ENCODE results near the gene RANBP17. TPM values are rescaled to one million over a fixed set of nuclear protein-coding genes. Genes with fewer than 3 reads are reported as not detected.

Gene RANBP17
- total RNA-seq, 2 experiments from 2014 or later = not detected

GRCh38 chr5:171313481-171314206 lies 451.8 kb downstream of the RANBP17 start:
- no peaks in the 10 kb centered on the region for H3K9me3 Mint-ChIP-seq
- H3K27me3 Mint-ChIP-seq (ENCODE audit: low read depth) = peaks cover 63% of the 10 kb centered on the region
- intact Hi-C loops (cut with micrococcal nuclease) = no loop called here
- peaks cover 2% of the 10 kb centered on the region for H3K36me3 Mint-ChIP-seq (ENCODE audit: low read depth)
- DNase-seq = no peak
- H3K4me1 Mint-ChIP-seq (ENCODE audit: low read depth) = peaks cover 27% of the 10 kb centered on the region
- H3K4me3 Mint-ChIP-seq = no peak overlapping the region
- no peak overlapping the region for H3K27ac Mint-ChIP-seq
- CTCF ChIA-PET = no interaction called here

GRCh38 chr5:171314728-171315385 lies 453.0 kb downstream of the RANBP17 start:
- H3K27me3 Mint-ChIP-seq (ENCODE audit: low read depth) = peaks cover 67% of the 10 kb centered on the region
- intact Hi-C loops (cut with micrococcal nuclease) = loop anchor here (5.0 kb wide), 1 partner anchor 1927 kb away; no protein-coding TSS in a partner anchor
- no peaks in the 10 kb centered on the region for H3K9me3 Mint-ChIP-seq
- H3K27ac Mint-ChIP-seq = no peak overlapping the region
- no peak for DNase-seq
- peaks cover 25% of the 10 kb centered on the region for H3K4me1 Mint-ChIP-seq (ENCODE audit: low read depth)
- H3K36me3 Mint-ChIP-seq (ENCODE audit: low read depth) = peaks cover 2% of the 10 kb centered on the region
- CTCF ChIA-PET = no interaction called here
- H3K4me3 Mint-ChIP-seq = no peak overlapping the region

- Mint-ChIP-seq H3K27me3 (ENCODE audit: low read depth) (peaks cover 67% of the 10 kb centered on the region), H3K36me3 (ENCODE audit: low read depth) (peaks cover 2% of the 10 kb centered on the region), H3K9me3 (no peaks in the 10 kb centered on the region), H3K4me3 (no peak overlapping the region), H3K27ac (no peak overlapping the region), H3K4me1 (ENCODE audit: low read depth) (peaks cover 24% of the 10 kb centered on the region)
- CTCF ChIA-PET = no interaction called here
- intact Hi-C loops (cut with micrococcal nuclease) = loop anchor here (5.0 kb wide), 1 partner anchor 1927 kb away; no protein-coding TSS in a partner anchor
- no peak for DNase-seq
These were observed 453.6 kb downstream of the RANBP17 start for GRCh38 chr5:171315386-171315891.

GRCh38 chr5:171315925-171316257 lies 454.1 kb downstream of the RANBP17 start:
- peaks cover 65% of the 10 kb centered on the region for H3K27me3 Mint-ChIP-seq (ENCODE audit: low read depth)
- H3K27ac Mint-ChIP-seq = no peak overlapping the region
- intact Hi-C loops (cut with micrococcal nuclease) = loop anchor here (5.0 kb wide), 1 partner anchor 1926 kb away; no protein-coding TSS in a partner anchor
- no peak for DNase-seq
- peaks cover 2% of the 10 kb centered on the region for H3K36me3 Mint-ChIP-seq (ENCODE audit: low read depth)
- peaks cover 20% of the 10 kb centered on the region for H3K4me1 Mint-ChIP-seq (ENCODE audit: low read depth)
- CTCF ChIA-PET = no interaction called here
- no peak overlapping the region for H3K4me3 Mint-ChIP-seq
- no peaks in the 10 kb centered on the region for H3K9me3 Mint-ChIP-seq

- Mint-ChIP-seq H3K4me1 (ENCODE audit: low read depth) (peaks cover 18% of the 10 kb centered on the region), H3K27me3 (ENCODE audit: low read depth) (peaks cover 68% of the 10 kb centered on the region), H3K4me3 (no peak overlapping the region), H3K36me3 (ENCODE audit: low read depth) (peaks cover 2% of the 10 kb centered on the region), H3K9me3 (no peaks in the 10 kb centered on the region), H3K27ac (no peak overlapping the region)
- intact Hi-C loops (cut with micrococcal nuclease) = loop anchor here (5.0 kb wide), 1 partner anchor 1926 kb away; no protein-coding TSS in a partner anchor
- CTCF ChIA-PET = no interaction called here
- no peak for DNase-seq
These were observed 454.7 kb downstream of the RANBP17 start for GRCh38 chr5:171316258-171317121.

GRCh38 chr5:171317230-171317629 lies 455.4 kb downstream of the RANBP17 start:
- no peak overlapping the region for H3K4me3 Mint-ChIP-seq
- DNase-seq = no peak
- H3K27me3 Mint-ChIP-seq (ENCODE audit: low read depth) = peaks cover 75% of the 10 kb centered on the region
- peaks cover 2% of the 10 kb centered on the region for H3K36me3 Mint-ChIP-seq (ENCODE audit: low read depth)
- intact Hi-C loops (cut with micrococcal nuclease) = loop anchor here (5.0 kb wide), 1 partner anchor 1925 kb away; no protein-coding TSS in a partner anchor
- CTCF ChIA-PET = no interaction called here
- H3K4me1 Mint-ChIP-seq (ENCODE audit: low read depth) = peaks cover 18% of the 10 kb centered on the region
- H3K9me3 Mint-ChIP-seq = no peaks in the 10 kb centered on the region
- no peak overlapping the region for H3K27ac Mint-ChIP-seq

GRCh38 chr5:171318026-171318425 lies 456.2 kb downstream of the RANBP17 start:
- CTCF ChIA-PET = interaction anchor here (0.6 to 1.4 kb wide), 2 partner anchors 22 to 24 kb away, joined by 3 read pairs; no protein-coding TSS in a partner anchor
- Mint-ChIP-seq H3K27me3 (ENCODE audit: low read depth) (peaks cover 72% of the 10 kb centered on the region), H3K27ac (no peak overlapping the region), H3K9me3 (no peaks in the 10 kb centered on the region), H3K36me3 (ENCODE audit: low read depth) (no peaks in the 10 kb centered on the region), H3K4me1 (ENCODE audit: low read depth) (peaks cover 11% of the 10 kb centered on the region), H3K4me3 (no peak overlapping the region)
- no peak for DNase-seq
- intact Hi-C loops (cut with micrococcal nuclease) = loop anchor here (5.0 kb wide), 1 partner anchor 1924 kb away; no protein-coding TSS in a partner anchor

- Mint-ChIP-seq H3K27me3 (ENCODE audit: low read depth) (peaks cover 71% of the 10 kb centered on the region), H3K36me3 (ENCODE audit: low read depth) (no peaks in the 10 kb centered on the region), H3K4me1 (ENCODE audit: low read depth) (no peaks in the 10 kb centered on the region), H3K4me3 (no peak overlapping the region), H3K9me3 (no peaks in the 10 kb centered on the region), H3K27ac (no peak overlapping the region)
- DNase-seq = no peak
- CTCF ChIA-PET = no interaction called here
- intact Hi-C loops (cut with micrococcal nuclease) = no loop called here
These were observed 459.6 kb downstream of the RANBP17 start for GRCh38 chr5:171321447-171321846.

- Mint-ChIP-seq H3K27ac (no peak overlapping the region), H3K27me3 (ENCODE audit: low read depth) (peaks cover 61% of the 10 kb centered on the region), H3K4me1 (ENCODE audit: low read depth) (no peaks in the 10 kb centered on the region), H3K36me3 (ENCODE audit: low read depth) (no peaks in the 10 kb centered on the region), H3K4me3 (no peak overlapping the region), H3K9me3 (no peaks in the 10 kb centered on the region)
- intact Hi-C loops (cut with micrococcal nuclease) = no loop called here
- no peak for DNase-seq
- CTCF ChIA-PET = interaction anchor here (0.8 to 1.5 kb wide), 2 partner anchors 10 to 15 kb away, joined by 3 read pairs; no protein-coding TSS in a partner anchor
These were observed 460.7 kb downstream of the RANBP17 start for GRCh38 chr5:171322527-171322926.

GRCh38 chr5:171323007-171323406 lies 461.2 kb downstream of the RANBP17 start:
- Mint-ChIP-seq H3K4me3 (no peak overlapping the region), H3K9me3 (no peaks in the 10 kb centered on the region), H3K27ac (no peak overlapping the region), H3K36me3 (ENCODE audit: low read depth) (no peaks in the 10 kb centered on the region), H3K27me3 (ENCODE audit: low read depth) (peaks cover 56% of the 10 kb centered on the region), H3K4me1 (ENCODE audit: low read depth) (no peaks in the 10 kb centered on the region)
- intact Hi-C loops (cut with micrococcal nuclease) = no loop called here
- CTCF ChIA-PET = interaction anchor here (0.8 to 1.5 kb wide), 2 partner anchors 9 to 14 kb away, joined by 3 read pairs; no protein-coding TSS in a partner anchor
- DNase-seq = no peak

GRCh38 chr5:171323806-171324632 lies 462.2 kb downstream of the RANBP17 start:
- Mint-ChIP-seq H3K4me3 (no peak overlapping the region), H3K36me3 (ENCODE audit: low read depth) (no peaks in the 10 kb centered on the region), H3K4me1 (ENCODE audit: low read depth) (no peaks in the 10 kb centered on the region), H3K27me3 (ENCODE audit: low read depth) (peaks cover 49% of the 10 kb centered on the region), H3K27ac (no peak overlapping the region), H3K9me3 (no peaks in the 10 kb centered on the region)
- intact Hi-C loops (cut with micrococcal nuclease) = no loop called here
- DNase-seq = no peak
- CTCF ChIA-PET = interaction anchor here (0.6 to 1.5 kb wide), 2 partner anchors 13 to 295 kb away, joined by 3 read pairs; no protein-coding TSS in a partner anchor
